Hepatic stellate cell (primary cell): ENCODE results near the gene SDR9C7.
"Not testable (repeated sequence)": the region's sequence is repeated elsewhere in the genome, so short reads cannot be mapped to it uniquely, and the experiment has no call there.

ENCODE experiments used
- DNase-seq: peaks from one replicate; pipeline ENCODE4 v3.0.0; 2011; ENCODE audit warnings: low spot score

Gene SDR9C7

DNA sequence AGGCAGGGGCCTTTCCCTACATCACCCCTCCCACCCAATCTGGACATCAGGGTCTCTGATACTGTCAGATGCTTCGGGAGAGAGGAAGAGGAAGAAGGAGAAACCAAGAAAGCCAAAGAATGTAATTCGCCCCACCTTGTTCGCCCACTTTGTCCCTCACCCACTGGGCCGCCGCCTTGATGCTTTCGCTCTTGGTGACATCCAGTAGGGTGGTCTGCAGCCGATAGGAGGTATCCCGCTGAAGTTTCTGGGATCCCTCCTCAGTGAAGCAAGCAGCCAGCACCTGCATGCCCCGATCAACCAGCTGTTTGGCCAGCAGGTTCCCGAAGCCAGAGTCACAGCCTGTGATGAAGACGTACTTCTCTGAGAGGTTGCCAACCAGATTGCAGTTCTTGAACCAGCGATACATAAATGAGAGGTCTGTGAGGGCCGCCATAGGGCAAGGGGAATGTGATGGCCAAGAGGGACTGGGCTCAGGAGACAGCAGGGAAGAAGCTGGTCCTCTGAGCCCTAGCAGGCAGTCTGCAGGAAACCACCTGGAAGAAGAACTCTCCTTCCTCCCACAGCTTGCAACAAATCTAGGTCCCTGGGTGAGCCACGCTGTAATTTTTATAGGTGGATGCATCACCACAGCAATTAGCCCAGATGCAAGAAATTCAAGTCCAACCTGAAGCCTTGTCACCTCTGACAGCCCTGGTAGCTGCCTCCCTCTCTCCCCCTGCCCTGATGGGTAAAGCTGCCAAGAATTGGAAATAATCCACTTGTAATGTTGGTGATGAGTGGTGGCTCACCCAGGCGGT is at the start of gene SDR9C7:
SDR9C7 (minus strand) TSS at position 583 of the 800 bp plus-strand sequence; CDS start at position 436, 147 bp downstream.
- no peak for DNase-seq

DNA sequence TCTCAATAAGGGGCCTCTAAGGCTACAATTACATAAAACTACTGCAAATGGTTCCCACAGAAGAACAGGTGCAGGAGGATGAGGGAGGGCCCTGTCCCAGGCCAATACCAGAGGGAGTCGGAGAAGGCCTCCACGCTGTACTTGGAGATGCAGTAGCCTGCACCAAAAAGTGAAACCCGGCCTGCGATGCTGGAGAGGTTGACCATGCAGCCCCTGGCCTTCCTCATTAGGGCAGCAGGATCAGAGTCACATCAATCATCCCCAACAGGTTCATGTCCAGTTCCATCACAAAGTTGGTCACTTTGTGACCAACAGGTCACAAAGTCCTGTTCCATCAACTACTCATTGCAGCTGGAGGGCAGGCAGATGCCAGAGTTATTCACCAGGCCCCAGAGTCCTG is 49.2 kb upstream of the SDR9C7 start:
- no peak for DNase-seq

DNA sequence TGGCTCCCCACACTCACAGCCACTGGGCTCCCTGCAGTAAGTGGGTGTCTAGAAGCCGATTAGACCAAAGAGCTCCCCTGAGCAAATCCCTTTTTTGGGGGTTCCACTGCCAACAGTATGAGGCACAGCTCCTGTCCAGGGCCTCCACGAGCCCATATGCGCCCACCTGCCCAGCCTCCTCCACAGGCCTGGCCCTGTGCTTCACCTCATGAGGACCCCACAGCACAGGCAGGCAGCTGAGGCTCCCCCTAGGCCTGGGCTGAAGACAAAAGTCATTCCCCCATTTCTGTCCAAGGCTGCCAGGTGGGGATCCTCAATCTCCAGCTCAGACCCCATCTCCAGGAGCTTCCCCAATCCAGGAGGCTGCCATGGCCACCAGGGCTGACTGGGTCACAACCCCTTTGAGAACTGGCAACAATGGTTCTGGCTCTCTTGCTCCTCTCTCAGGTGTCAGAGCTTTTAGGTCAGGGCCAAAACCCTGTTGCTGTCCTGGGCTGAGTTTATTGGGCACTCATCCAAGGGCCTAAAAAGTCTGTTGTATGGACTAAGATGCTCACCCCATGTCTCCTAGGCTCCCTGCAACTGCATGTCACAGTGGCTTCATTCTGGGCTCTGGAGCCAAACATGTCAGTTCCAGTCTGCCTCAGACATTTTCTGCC is 48.5 kb upstream of the SDR9C7 start:
- DNase-seq, result not testable (repeated sequence)

DNA sequence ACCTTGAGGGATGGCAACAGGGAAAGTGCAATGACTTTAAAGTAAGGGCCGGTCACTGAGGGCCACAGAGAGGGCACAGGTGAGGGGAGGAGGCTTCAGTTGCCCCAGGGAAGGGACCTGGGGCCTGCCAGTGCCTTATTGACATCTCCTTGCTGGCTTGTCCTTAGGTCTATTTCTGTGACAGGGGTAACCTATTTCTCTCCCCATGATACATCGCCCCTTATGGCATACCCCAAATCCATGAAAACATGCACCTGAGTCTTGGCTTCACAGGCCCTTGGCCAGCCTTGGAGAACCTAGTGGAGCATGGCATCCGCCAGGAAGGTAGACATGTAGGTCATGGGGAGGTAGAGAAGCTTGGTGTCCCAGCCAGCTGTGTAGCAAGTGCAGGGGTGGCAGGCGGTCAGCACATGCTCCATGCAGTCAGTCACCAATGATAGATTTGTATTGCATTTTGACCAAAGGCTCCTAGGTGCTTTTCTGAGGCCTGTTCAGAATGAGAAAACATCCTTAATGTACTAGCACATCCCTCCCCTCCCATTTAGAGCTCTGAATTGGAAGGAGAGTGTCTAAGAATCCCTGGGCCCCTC is 46.8 kb upstream of the SDR9C7 start:
- DNase-seq, result no peak

DNA sequence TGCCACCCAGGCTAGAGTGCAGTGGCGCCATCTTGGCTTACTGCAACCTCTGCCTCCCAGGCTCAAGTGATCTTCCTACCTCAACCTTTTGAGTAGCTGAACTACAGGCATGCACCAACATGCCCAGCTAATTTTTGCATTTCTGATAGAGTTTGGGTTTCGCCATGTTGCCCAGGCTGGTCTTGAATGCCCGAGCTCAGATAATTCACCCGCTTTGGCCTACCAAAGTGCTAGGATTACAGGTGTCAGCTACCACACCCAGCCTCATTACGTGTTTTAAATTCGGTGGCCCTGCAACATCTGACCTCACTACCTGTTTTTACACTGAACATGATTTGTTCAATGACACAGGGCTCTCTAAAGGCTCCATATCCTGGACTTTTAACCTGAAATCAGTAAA is 46.1 kb upstream of the SDR9C7 start:
- DNase-seq, result no peak

DNA sequence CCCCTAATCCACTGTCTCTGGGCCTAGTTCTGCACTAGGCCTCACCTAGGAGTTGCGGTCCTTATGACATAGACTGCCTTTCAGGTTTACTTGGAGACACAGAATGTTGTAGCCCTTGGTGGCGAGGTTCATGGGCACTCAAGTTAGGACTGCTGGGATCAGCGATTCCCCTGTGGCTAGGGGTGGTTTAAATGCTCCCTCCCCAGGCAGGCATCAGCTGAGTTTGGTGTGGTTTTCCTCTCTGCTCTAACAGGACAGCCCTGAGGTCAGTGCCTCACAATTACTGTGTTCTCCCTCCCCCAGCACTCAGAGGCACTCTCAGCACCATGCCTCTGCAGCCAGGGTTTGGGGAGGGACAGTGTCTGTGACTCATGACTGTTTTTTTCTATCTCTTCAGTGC is 45.4 kb upstream of the SDR9C7 start:
- no peak for DNase-seq

DNA sequence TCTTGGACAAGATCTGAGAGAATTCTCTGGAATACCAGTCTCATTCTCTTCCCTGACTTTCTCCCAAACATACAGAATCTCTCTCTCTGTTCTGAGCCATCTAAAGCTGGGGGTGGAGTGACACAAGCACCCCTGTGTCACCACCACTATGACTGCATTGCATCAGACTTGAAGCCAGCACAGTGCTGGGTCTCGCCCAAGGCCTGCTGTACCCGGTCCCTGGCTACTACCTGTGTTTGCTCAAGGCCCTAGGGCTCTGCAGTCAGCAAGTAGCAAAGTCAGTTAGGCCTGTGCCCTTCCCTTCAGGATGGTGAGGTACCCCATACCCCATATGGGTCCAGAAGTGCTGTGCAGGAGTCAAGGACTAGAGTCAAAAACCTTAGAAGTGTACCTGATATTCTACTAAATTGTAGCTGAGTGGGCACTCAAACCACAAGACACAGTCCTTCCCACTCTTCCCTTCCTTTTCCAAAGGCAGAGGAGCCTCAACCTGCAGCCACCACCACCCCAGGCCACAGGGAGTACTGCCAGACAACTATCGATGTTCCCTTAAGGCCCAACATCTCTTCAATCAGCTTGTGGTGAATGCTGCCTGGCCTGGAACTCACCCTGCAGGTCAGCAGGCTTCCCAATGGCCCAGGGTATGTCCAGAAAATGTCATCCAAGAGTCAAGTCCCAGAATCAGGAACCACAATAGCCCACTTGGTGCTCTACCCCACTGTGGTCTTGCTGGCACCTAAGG is 44.4 kb upstream of the SDR9C7 start:
- DNase-seq, result no peak

DNA sequence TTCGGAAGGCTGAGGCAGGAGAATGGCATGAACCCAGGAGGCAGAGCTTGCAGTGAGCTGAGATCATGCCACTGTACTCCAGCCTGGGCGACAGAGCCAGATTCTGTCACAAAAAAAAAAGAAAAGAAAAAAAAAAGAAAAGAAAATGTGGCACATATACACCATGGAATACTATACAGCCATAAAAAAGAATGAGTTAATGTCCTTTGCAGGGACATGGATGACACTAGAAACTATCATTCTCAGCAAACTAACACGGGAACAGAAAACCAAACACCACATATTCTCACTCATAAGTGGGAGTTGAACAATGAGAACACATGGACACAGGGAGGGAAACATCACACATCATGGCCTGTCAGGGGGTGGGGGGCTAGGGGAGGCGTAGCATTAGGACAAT is 43.2 kb upstream of the SDR9C7 start:
- DNase-seq, result not testable (repeated sequence)

DNA sequence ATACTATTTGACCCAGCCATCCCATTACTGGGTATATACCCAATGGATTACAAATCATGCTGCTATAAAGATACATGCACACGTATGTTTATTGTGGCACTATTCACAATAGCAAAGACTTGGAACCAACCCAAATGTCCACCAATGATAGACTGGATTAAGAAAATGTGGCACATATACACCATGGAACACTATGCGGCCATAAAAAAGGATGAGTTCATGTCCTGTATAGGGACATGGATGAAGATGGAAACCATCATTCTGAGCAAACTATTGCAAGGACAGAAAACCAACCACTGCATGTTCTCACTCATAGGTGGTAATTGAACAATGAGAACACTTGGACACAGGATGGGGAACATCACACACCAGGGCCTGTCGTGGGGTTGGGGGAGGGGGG is 40.0 kb upstream of the SDR9C7 start:
- not testable (repeated sequence) for DNase-seq

DNA sequence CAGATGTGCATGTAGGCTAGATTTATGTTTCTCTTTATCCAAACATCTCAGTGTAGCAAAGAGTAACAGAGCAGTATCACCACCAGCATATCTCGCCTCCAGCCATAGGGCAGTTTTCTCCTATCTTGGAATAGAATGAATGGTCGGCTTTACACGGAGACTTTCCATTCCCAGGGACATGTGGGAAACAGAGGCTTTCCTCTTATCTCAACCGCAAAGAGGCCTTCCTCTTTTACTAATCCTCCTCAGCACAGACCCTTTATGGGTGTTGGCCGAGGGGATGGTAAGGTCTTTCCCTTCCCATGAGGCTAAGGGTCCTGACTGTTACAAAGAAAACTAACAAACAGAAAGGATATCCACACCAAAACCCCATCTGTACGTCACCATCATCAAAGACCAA is 34.7 kb upstream of the SDR9C7 start:
- DNase-seq, result not testable (repeated sequence)

DNA sequence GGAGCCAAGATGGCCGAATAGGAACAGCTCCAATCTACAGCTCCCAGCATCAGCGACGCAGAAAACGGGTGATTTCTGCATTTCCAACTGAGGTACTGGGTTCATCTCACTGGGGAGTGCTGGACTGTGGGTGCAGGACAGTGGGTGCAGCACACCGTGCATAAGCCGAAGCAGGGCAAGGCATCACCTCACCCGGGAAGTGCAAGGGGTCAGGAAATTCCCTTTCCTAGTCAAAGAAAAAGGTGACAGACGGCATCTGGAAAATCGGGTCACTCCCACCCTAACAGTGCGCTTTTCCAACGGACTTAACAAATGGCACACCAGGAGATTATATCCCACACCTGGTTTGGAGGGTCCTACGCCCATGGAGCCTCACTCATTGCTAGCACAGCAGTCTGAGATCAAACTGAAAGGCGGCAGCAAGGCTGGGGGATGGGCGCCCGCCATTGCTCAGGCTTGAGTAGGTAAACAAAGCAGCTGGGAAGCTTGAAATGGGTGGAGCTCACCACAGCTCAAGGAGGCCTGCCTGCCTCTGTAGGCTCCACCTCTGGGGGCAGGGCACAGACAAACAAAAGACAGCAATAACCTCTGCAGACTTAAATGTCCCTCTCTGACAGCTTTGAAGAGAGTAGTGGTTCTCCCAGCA is 31.9 kb upstream of the SDR9C7 start:
- DNase-seq, result not testable (repeated sequence)

DNA sequence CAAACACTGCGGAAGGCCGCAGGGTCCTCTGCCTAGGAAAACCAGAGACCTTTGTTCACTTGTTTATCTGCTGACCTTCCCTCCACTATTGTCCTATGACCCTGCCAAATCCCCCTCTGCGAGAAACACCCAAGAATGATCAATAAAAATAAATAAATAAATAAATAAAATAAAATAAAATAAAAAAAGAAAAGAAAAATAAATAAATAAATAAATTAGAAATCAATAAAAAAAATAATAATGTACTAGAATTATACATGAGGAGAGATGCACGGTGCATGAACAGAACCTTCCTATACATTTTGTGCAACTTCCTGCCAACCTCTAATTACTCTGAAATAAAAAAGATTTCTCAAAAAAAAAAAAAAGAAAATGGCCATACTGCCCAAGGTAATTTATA is 30.9 kb upstream of the SDR9C7 start:
- DNase-seq, result not testable (repeated sequence)

DNA sequence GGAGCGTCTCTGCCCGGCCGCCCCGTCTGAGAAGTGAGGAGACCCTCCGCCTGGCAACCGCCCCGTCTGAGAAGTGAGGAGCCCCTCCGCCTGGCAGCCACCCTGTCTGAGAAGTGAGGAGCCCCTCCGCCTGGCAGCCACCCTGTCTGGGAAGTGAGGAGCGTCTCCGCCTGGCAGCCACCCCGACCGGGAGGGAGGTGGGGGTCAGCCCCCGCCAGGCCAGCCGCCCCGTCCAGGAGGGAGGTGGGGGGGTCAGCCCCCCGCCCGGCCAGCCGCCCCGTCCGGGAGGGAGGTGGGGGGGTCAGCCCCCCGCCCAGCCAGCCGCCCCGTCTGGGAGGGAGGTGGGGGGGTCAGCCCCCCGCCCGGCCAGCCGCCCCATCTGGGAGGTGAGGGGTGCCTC is 29.3 kb upstream of the SDR9C7 start:
- not testable (repeated sequence) for DNase-seq

DNA sequence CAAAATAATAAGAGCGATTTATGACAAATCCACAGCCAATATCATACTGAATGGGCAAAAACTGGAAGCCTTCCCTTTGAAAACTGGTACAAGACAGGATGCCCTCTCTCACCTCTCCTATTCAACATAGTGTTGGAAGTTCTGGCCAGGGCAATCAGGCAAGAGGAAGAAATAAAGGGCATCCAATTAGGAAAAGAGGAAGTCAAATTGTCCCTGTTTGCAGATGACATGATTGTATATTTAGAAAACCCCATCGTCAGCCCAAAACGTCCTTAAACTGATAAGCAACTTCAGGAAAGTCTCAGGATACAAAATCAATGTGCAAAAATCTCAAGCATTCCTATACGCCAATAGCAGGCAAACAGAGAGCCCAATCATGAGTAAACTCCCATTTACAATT is 28.0 kb upstream of the SDR9C7 start:
- not testable (repeated sequence) for DNase-seq

DNA sequence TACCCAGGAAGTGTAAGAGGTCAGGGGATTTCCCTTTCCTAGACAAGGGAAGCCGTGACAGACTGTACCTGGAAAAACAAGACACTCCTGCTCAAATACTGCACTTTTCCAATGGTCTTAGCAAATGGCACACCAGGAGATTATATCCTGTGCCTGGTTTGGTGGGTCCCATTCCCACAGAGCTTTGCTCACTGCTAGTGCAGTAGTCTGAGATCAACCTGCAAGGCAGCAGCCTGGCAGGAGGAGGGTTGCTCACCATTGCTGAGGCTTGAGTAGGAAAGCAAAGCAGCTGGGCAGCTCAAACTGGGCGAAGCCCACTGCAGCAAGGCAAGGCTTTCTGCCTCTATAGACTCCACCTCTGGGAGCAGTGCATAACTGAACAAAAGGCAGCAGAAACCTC is 24.2 kb upstream of the SDR9C7 start:
- no peak for DNase-seq

DNA sequence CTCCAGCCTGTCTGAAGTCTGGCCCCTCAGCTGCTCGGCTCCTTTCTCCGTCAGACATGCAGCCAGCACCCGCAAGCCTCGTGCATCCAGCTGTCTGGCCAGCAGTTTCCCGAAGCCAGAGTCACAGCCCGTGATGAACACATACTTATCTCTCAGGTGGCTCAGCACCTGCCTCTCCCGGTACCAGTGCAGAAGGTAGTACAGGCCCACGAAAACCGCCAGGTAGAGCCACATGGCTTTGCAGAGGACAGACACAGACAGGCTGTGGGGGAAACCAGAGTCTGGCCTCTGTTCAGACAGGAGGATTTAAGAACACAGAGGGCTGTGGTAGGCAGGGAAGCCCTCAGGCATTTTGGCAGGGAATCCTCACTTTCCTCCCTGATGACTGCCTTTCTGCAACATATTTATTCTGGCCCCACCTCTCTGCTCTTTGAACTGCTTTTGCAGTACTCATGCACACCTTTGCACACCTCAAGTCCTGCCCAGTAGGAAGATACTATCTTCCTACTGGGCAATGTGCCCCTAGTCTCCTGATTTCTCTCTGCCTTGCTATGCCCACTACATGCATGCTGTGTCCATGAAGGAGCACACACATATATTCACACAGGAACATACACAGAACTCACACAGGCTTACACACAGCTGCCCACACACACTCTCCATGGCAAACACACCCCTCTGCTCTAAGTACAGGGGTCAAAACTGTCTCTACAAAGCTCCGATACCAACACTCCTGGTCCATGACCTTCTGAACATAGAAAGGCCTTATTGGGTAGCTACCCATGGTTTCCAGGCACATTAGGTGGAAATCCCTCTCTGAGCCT is 23.2 kb upstream of the SDR9C7 start, which contains the start of gene RDH16:
RDH16 (minus strand) TSS at position 380 of the 824 bp plus-strand sequence; CDS start at position 234, 146 bp downstream.
- DNase-seq, result no peak

DNA sequence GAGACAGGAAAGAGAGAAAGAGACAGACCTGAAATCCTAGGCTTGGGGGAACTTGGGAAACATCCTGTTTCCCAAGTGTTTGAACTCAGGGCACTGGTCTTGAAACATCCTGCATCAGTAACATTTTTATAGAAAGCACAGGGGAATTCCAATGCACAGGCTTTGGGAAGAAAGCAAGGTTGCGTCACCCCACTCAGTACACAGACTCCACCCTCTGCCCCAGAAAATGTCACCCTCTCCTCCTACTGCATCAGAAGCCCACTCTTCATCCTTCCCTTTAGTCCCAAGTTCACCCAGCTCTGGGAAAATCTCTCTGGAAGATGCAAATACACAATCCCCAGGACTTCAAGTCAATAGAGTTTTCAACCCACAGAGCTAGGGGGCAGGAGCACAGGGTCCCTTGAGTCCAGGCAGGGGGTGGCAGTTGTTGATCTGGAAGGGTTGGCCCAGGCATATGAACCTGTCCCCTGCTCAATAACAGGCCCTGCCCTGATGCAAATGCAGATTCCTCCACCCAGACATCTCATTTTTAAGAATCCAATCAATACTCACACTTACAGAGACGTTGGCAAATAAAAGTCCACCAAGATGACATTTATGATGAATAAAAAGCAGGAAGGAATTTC is 21.5 kb upstream of the SDR9C7 start:
- DNase-seq, result no peak

DNA sequence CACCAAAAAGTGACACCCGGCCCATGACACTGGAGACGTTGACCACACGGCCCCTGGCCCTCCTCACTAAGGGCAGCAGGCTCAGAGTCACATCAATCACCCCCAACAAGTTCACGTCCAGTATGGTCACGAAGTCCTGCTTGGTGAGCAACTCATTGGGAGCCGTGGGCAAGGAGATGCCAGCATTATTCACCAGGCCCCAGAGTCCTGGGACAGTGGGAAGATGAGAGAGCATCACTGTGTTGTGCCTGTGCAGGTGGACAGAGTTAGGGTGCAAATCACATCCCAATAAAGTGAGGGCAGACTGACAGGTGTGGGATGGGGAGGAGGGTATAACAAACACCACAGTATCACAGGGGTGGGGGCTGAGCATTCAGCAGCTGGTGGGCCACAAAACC is 20.7 kb upstream of the SDR9C7 start:
- no peak for DNase-seq

DNA sequence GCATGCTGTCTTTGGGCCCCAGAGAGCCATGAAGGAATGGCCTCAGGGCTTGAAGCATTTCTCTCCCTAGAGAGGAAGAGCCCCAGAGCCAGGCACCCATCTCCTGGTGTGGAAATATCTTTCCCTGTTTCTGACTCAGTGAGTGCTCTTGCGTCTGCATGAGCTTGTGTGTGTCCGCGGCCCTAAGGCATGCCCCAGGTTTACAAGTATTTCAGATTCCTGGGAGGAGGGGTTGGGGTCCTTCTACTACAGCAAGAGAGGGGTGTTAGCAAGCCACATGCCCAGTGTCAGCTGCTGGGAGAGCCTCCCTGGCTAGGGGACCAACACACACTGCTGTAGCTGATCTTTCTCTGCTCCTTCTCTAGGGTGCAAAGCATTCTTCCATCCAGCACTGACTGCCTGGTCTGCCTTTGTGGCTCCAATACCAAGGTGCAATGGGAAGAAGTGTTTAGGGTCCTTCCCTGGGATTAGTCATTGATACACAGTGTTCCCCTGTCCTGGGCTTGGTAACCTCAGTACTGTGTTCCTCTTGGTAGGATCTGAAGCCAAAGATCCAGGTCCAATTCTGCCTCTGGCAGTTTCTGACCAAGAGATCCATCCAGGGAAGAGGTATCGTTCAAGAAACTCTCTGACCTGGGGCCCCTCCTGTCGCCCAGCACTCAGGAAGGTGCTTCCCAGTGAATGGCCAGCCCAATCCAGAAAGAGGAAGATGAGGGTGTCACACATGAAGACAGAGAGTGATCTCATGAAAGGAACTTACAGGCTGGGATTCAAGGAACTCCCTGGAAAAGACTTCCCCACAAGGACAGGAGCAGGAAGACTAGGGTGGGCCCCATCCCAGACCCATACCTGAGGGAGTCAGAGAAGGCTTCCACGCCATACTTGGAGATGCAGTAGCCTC is 20.1 kb upstream of the SDR9C7 start:
- no peak for DNase-seq
